GM18907 (cell line): Measurements from ENCODE around the gene UGDH.

Experiments
- ATAC-seq: cut with Tn5 transposase; IDR thresholded peaks from one replicate; pipeline ENCODE4 v1.9.1; 2021; ENCODE audit warnings: mild to moderate bottlenecking, moderate library complexity; ENCODE audit not compliant: unreplicated experiment

Gene UGDH

GRCh38 chr4:39456946-39457763, 70.1 kb downstream of the UGDH start:
- ATAC-seq = no peak

- ATAC-seq = no peak
Observed at GRCh38 chr4:39455486-39455885, 71.8 kb downstream of the UGDH start.

- ATAC-seq = no peak
Observed at GRCh38 chr4:39453738-39454137, 73.5 kb downstream of the UGDH start.

- no peak for ATAC-seq
Observed at GRCh38 chr4:39452860-39453587, 74.2 kb downstream of the UGDH start.

GRCh38 chr4:39452153-39452859, 74.9 kb downstream of the UGDH start:
- ATAC-seq = no peak

- no peak for ATAC-seq
Observed at GRCh38 chr4:39451423-39452023, 75.7 kb downstream of the UGDH start.

- ATAC-seq = no peak
Observed at GRCh38 chr4:39450618-39451017, 76.6 kb downstream of the UGDH start.
